HG03060 (cell line): Measurements from ENCODE around the gene TEX19.
"Not testable (repeated sequence)": the region's sequence is repeated elsewhere in the genome, so short reads cannot be mapped to it uniquely, and the experiment has no call there.

Source experiments
- ATAC-seq: cut with Tn5 transposase; IDR thresholded peaks from one replicate; pipeline ENCODE4 v1.9.1; 2021; ENCODE audit warnings: low read depth, moderate number of reproducible peaks; ENCODE audit not compliant: unreplicated experiment

TEX19 gene

GRCh38 chr17:82333279-82334171 is 25.5 kb upstream of the TEX19 start, which contains the start of gene SECTM1:
SECTM1 (minus strand) TSS chr17:82333766; CDS start chr17:82327240, 6,526 bp downstream.
- no peak for ATAC-seq

GRCh38 chr17:82334204-82334621 is 24.8 kb upstream of the TEX19 start:
- no peak for ATAC-seq

GRCh38 chr17:82334622-82335394 is 24.2 kb upstream of the TEX19 start:
- no peak for ATAC-seq

- no peak for ATAC-seq
Observed at GRCh38 chr17:82338858-82339633, 20.0 kb upstream of the TEX19 start.

- ATAC-seq = no peak
Observed at GRCh38 chr17:82339634-82340580, 19.1 kb upstream of the TEX19 start.

- no peak for ATAC-seq
Observed at GRCh38 chr17:82342361-82343079, 16.5 kb upstream of the TEX19 start.

GRCh38 chr17:82343560-82343959 is 15.5 kb upstream of the TEX19 start:
- ATAC-seq = no peak

GRCh38 chr17:82344175-82344907 is 14.7 kb upstream of the TEX19 start:
- no peak for ATAC-seq

GRCh38 chr17:82345151-82345976 is 13.7 kb upstream of the TEX19 start:
- ATAC-seq = no peak

- no peak for ATAC-seq
Observed at GRCh38 chr17:82346342-82347300, 12.4 kb upstream of the TEX19 start.

GRCh38 chr17:82347994-82348393 is 11.1 kb upstream of the TEX19 start:
- not testable (repeated sequence) for ATAC-seq

GRCh38 chr17:82348434-82348833 is 10.6 kb upstream of the TEX19 start:
- no peak for ATAC-seq

GRCh38 chr17:82348866-82349265 is 10.2 kb upstream of the TEX19 start:
- no peak for ATAC-seq

GRCh38 chr17:82349287-82349701 is 9.8 kb upstream of the TEX19 start:
- no peak for ATAC-seq

- no peak for ATAC-seq
Observed at GRCh38 chr17:82350182-82351030, 8.6 kb upstream of the TEX19 start.
